ENCODE measurements around the gene CDYL.

CDYL gene

DNA sequence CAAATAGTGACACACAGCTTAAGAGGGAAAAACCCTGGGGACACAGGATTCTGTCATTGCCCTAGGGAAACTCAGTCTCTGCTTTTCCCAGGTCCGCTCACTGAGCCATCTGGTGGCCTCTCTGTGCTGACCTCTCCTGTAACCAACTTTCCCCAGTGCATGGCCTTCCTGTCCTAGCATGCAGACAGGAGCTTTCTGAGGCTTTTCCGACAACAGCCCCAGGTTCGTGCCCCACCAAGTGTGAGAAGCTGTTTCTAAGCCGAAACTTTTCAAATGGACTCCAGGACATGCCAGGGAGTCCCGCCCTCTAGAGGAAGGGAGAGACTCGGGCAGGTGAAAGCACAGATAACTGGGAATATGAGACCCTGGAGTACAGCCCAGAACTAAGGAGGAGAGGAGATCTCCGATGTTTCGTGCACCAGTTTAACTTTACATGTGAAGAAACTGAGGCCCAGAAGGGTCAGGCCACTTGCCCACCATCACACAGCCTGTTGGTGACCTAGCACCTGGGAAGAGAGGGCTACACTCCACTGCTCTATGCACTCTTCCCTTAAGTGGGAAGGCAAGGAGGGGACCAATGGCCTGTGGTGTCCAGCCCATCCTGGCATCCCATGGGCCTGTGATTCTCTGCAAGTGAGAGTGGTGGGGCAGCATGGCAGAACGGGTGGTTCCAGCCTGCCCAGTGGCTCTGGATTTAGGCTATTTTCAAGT is 181.5 kb downstream of the CDYL start:
- no peak for DNase-seq (ENCODE audit: low read depth in 2 of 3, low spot score in 1 of 3)

DNA sequence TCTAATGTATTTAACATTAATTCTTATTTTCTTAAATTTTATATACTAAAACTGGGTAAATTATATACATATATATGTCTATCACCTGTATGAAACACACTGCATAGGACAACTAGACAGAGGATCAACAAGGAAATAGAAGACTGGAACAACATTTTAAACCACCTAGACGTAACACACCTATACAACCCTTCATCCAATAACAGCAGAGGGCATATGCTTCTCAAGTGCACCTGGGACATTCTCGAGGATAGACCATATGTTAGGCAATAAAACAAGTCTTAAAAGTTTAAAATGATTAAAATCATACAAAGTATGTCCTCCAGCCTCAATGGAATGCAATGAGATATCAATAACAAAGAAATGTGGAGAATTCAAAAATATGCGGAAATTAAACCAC is 182.4 kb downstream of the CDYL start:
- DNase-seq (ENCODE audit: low read depth in 2 of 3, low spot score in 1 of 3) = no peak

DNA sequence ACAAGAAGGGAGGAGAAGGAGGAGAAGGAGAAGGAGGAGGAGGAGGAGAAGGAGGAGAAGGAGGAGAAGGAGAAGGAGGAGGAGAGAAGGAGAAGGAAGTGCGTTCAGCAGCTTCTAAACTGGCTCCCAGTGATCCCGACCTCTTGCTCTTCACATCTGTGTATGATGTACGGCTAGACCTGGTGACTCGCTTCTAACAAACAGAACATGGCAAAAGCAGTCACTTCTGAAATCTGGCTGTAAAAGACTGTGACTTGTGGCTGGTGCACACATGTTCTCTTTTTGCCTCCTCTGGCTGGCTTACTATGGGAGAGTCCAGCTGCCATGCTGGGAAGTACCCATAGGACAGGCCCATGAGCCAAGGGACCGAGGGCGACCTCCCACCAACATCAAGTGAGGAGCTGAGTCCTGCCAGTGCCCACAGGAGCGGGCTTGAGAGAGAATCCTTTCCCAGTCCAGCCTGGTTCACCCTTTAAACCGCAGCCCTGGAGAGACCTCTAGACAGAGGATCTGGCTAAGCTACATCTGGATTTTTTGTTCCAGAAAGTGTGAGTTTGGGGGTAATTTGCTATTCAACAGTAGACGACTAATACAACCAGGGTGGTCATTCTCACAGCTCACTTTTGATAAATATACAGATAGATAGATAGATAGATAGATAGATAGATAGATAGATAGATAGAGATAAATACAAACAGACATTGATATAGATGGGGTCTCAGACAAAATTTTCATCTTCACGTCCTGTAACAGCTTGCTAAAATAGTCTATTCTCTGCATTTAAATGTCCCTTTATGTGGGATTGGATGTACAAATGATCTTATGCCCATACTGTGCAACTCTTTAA is 185.3 kb downstream of the CDYL start:
- DNase-seq (ENCODE audit: low read depth in 2 of 3, low spot score in 1 of 3) = no peak

DNA sequence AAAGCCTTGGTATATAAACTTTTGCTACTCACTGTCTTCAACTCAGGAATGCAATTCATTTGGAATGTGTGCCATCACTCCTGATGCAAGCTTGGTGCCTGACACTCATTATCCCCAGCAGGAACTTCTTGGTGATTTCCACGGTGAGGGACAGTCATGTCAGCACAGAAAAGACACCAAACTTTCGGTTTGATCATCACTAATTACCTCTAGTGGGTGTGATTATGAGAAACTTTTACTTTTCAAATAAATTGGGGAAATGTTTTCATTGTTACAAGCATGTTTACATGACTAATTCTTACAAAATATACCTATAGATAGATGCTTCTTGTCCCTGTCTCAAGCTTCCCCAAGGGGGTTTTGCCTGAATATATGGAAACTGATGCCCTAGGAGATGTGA is 186.7 kb downstream of the CDYL start:
- DNase-seq (ENCODE audit: low read depth in 2 of 3, low spot score in 1 of 3) = no peak

DNA sequence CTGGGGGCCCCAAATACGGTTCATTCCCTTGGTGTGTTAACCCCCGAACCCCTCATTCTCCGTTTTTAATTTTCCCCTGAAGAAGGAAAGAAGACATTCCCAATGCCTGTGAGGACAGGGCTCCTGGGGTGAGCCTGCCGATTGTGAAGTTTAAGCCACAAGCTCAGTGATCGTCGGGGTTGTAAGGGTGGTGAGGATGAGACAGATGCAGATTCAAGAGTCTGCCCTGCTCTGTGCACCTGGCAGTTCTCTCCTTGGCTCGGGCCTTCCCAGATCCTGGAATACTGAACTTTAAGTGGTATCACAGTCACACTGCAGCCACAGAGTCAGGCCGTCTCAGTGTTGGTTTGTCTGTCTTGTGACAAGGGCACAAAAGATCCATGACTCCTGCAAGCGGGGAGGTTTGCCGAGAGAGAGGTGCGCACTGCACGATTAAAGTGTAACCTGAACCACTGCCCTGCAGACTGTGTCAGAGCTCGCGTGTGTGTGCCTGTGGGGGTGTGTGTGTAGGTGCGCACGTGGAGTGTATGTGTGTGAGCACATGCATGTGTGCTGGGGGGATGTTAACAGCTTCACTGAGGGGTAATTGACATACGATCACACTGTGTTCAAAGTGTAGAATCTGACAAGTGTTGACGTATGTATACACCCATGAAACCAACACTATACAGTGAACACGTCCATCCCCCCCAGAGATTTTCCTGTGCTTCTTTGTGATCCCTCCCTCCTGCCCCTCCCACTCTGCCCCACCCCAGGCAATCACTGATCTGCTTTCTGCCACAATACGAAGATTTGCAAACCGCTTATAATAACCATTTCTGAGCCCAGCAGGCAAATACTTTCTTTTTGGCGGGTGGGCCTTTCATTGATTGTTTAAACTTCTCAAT is 188.7 kb downstream of the CDYL start:
- DNase-seq (ENCODE audit: low read depth in 2 of 3, low spot score in 1 of 3) = no peak

DNA sequence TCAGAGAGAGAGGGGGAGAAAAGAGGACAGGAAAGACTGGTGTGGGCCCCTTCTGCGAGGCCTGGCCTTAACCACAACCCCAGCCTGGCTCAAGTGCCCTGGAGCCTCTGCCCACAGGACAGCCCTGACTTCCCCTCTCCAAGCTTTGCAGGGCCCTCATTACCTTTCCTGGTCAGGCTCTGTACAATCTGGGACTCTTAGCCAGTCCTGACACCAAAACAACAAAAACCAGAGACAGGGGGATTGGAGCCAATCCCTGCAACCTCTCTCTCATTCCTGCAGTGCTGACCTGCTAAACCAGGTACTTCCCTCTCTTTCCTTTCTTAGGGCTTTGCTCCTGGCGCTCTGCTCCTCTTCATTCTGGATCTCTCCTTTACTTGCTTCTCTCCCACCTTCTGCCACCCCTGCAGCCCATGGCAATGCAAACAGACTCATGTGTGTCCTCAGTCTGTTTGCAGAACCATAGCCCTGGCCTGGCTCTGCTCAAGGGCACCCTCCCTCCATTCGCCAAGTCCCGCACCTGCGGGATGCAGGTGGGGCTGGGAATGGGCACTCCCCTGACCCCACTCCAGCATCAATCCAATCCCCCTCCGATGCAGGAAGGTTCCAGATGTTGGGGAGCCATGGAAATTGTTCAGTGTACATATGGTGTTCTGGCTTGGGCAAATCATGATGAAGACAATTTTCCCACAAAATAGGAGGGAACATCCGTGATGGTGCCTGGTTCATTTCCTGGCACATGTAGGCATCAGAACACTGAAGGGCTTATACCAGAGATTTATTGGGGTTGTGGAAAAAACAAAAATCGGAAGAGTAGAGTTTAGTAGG is 189.6 kb downstream of the CDYL start:
- DNase-seq (ENCODE audit: low read depth in 2 of 3, low spot score in 1 of 3) = no peak

DNA sequence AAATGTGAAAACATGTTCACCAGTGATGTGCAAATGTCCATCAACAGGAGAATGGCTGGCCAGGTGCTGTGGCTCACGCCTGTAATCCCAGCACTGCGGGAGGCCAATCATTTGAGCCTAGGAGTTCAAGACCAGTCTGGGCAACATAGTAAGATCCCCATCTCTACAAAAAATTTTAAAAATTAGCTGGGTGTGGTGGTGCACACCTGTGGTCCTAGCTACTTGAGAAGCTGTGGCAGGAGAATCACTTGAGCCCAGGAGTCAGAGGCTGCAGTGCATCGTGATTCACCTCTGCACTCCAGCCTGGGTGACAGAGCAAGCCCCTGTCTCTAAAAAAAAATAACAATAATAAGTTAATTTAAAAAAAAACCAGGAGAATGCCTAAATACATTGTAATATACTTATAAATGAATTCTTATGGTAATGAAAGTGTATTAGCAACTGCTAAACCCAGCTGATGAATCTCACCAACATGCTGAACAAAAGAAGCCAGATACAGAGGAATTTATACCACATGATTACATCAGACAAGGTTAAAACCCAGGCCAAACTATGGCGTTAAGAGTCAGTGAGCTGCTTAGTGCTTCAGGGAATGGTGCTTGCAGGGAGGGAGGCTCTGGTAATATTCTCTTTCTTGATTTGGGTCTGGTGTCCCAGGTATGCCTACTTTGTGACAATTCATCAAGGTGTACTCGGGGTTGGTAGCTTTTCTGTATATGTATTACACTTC is 191.3 kb downstream of the CDYL start:
- no peak for DNase-seq (ENCODE audit: low read depth in 2 of 3, low spot score in 1 of 3)

DNA sequence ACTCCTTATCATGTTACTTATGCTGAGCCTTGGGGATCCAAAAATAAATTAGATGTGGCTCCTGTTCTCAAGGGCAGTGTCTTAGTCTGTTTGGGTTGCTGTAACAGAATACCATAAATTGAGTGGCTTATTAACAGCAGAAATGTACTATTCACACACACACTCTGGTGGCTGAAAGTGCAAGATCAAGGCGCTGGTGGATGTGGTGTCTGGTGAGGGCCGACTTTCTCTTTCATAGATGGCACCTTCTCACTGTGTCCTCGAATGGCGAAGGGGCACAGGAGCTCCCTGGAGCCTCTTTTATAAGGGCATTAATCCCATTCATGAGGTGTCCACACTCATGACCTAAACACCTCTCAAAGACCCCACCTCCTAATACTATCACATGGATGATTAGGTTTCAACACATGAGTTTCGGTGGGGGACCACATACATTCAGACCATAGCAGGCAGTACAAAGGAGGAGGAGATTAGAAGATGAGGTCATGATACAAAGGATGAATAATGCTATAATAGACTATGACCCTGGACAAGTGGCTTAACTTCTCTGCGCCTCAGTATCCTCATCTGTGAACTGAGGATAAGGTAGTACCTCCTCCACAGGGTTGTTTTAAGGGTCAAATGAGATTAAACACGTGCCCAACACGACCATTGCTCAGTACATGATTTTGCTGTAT is 193.5 kb downstream of the CDYL start:
- no peak for DNase-seq (ENCODE audit: low read depth in 2 of 3, low spot score in 1 of 3)

DNA sequence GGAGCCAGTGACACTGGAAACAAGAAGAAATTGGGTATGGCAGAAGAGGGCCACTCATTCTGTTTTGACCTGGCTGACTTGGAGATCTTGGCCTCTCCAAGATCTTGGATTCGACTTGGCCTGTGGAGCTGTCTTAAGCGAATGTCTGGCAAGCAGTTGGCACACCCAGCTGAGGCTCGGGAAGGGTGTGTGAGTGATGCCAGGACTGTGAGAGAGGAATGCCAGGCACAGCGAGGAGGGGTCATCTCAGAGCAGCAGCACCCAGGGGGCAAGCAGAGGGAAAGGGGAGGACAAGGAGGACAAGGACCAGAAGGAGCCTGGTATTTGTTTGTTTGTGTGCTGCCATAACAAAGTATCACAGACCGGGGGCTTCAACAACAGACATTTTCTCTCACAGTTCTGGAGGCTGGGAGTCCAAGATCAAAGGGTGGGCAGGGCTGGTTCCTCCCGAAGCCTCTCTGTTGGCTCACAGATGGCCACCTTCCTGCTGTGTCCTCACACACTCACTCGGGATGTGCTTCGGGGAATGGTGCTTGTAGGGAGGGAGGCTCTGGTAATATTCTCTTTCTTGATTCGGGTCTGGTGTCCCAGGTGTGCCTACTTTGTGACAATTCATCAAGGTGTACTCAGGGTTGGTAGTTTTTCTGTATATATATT is 194.7 kb downstream of the CDYL start:
- DNase-seq (ENCODE audit: low read depth in 2 of 3, low spot score in 1 of 3) = no peak

DNA sequence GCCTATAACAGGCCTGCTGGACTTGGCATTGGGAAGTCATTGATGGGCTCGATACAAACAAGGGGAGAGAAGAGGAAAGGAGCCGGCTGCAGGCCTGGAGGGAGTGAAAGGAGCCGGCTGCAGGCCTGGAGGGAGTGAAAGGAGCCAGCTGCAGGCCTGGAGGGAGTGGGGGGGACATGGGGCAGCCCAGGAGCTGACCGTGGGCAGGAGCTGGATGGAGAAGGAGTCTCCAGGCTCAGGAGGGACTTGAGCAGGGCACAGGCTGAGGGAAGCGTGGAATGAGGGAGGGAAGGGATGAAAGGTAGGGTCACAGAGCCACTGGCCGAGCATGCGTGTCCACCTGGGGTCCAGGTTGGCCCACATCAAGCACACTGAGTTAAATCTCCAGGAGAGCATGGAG is 195.6 kb downstream of the CDYL start:
- no peak for DNase-seq (ENCODE audit: low read depth in 2 of 3, low spot score in 1 of 3)

DNA sequence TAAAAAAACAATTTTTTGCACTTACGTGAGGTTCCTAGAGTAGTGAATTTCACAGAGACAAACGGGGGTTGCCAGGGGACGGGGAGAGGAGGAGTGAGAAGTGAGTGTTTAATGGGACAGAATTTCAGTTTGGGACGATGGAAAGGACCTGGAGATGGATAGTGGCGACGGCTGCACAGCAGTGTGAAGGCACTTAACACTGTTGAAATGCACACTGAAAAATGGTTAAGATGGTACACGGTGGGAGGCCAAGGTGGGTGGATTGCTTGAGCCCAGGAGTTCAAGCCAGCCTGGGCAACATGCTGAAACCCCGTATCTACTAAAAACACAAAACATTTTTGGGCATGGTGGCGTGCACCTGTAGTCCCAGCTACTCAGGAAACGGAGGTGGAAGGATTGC is 196.2 kb downstream of the CDYL start:
- no peak for DNase-seq (ENCODE audit: low read depth in 2 of 3, low spot score in 1 of 3)

DNA sequence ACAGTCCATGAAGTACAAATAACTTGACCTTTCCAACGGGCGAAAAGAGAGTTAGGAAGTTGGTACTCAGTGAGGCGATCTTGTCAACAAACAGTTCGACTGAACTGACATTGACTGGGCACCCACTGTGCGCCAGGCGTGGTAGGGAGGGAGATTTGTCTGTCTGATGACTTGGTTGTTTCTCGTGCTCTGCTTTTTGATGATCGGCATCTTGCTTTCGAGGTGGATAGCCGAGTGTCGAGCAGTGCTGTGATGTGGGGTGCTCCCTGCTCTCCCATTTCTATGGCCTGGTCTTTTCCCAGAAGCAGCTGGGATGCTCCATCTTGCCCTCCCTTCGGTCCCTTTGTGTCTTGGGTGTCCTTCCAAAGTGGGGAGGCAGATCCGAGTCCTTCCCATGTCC is 197.2 kb downstream of the CDYL start:
- no peak for DNase-seq (ENCODE audit: low read depth in 2 of 3, low spot score in 1 of 3)

DNA sequence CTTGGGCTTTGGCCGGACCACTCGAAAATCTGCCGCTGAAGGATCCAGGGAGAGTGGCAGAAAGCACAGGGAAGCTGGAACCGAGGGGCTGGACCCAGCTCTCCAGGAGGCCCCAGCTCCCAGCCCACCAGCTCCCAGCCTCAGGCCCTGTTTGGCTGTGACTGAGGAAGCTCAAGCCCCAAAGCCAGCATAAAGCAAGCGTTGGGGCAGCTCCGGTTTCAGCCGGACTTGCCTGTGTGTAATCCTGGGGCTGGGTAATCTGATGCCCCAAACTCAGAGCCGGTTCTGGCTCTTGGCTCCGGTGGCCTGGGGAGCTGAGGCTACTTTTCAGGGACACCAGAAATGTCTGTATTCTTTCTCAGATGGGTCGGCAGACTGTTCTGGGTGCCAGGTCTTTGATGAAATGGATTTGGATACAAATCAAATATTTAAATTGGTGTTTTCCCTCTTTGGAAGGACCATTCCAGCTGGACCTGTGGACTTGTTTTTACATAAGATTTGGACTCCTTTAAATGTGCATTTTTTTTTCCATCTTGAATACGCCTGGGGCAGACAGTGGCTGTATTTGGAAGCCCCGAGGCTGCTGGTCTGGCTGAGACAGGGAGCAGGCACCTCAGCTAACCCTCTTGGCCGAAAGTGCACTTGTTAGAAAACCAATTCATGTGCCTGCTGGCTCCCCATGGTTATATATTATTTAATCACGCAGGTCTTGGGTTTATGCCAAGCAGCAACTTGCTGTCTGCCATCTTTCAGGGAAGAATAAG is 198.0 kb downstream of the CDYL start:
- no peak for DNase-seq (ENCODE audit: low read depth in 2 of 3, low spot score in 1 of 3)

DNA sequence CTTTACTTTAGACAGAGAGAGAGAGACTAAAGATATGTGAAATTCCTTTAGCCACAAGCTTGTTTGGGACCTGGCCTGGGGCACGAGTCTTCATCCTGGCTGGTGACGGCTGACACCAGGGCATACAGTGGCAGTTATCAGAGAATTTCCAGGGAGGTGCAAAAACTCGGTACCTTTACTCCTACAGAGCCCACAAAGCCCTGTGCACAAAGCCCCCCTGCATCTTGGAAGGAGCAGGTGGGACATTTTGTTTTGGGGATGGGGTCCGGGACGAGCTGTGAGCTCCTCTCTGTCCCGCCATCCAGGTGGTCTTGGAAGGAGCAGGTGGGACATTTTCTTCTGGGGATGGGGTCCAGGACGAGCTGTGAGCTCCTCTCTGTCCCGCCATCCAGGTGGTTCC is 198.8 kb downstream of the CDYL start:
- no peak for DNase-seq (ENCODE audit: low read depth in 2 of 3, low spot score in 1 of 3)

DNA sequence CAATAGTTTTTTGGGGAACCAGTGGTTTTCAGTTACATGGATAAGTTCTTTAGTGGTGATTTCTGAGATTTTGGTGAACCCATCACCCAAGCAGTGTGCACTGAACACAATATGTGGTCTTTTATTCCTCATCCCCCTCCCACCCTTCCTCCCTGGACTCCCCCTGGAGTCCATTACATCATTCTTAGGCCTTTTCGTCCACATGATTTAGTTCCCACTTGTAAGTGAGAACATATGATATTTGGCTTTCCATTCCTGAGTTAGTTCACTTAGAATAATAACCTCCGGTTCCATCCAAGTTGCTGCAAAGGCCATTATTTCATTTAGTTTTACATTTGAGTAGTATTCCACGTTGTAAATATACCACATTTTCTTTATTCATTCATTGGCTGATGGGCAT is 199.3 kb downstream of the CDYL start:
- DNase-seq (ENCODE audit: low read depth in 2 of 3, low spot score in 1 of 3) = no peak

DNA sequence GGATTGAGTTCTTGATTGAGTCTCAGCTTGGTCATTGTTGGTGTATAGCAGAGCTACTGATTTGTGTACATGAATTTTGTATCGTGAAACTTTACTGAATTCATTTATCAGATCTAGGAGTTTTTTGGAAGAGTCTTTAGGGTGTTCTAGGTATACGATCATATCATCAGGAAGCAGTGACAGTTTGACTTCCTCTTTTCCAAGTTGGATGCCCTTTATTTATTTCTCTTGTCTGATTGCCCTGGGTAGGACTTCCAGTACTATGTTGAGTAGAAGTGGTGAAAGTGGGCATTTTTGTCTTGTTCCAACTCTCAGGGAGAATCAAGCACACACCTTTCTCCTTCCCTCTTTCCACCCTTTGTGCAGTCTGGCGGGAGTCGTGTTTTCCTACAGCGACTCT is 201.3 kb downstream of the CDYL start:
- DNase-seq (ENCODE audit: low read depth in 2 of 3, low spot score in 1 of 3) = no peak

DNA sequence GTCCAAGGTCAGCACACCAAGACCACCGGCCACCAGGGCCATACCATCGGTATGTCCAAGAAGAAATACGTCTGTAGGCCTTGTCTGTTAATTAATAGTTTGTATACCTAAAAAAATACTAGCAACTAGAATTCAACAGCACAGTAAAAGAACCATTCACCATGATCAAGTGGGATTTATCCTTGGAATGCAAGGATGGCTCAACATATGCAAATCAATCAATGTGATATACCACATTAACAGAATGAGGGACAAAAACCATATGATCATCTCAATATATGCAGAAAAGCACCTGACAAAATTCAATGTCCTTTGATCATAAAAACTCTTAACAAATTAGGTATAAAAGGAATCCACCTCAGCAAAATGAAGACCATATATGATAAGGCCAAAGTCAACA is 203.2 kb downstream of the CDYL start:
- DNase-seq (ENCODE audit: low read depth in 2 of 3, low spot score in 1 of 3) = no peak

DNA sequence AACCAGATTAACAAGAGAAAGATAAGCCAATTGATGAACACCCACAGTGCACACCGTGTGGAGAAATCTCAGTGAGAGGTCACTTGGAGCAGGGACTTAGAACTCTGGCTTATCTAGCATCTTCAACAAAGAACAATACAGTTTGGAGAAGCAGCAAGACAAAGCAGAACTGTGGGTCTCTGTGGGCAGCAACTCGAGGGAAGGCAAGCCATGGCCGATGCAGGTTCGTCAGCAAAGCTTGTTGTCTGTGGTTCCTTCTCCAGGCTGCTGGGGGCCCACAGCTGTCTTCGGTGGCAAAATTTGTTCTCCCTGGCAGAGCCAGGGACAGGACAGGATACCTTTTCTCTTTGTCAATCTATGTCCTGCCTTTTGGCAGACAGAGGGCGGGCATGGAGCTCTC is 205.6 kb downstream of the CDYL start:
- DNase-seq (ENCODE audit: low read depth in 2 of 3, low spot score in 1 of 3) = no peak
